ENCODE results near the gene IFITM5. TPM values are rescaled to one million over a fixed set of nuclear protein-coding genes. Genes with fewer than 3 reads are reported as not detected.
"Not testable (repeated sequence)": the region's sequence is repeated elsewhere in the genome, so short reads cannot be mapped to it uniquely, and the experiment has no call there.

Gene IFITM5
- total RNA-seq, 1 donor from 2014 or later, result not detected

GRCh38 chr11:313787-314553, 14.6 kb upstream of the IFITM5 start, which contains the start of gene IFITM1:
IFITM1 (plus strand) TSS chr11:314040; CDS start chr11:314171, 131 bp downstream.
- DNase-seq (ENCODE audit: low spot score), result no peak
- intact Hi-C loops (cut with DNase I), result no loop called here

GRCh38 chr11:313304-313786, 14.0 kb upstream of the IFITM5 start:
- intact Hi-C loops (cut with DNase I), result no loop called here
- DNase-seq (ENCODE audit: low spot score), result no peak

- DNase-seq (ENCODE audit: low spot score), result no peak
- intact Hi-C loops (cut with DNase I), result no loop called here
Measured at GRCh38 chr11:312092-312816, 12.9 kb upstream of the IFITM5 start.

GRCh38 chr11:311013-311748, 11.9 kb upstream of the IFITM5 start:
- intact Hi-C loops (cut with DNase I); DNase-seq (ENCODE audit: low spot score): not testable (repeated sequence)

GRCh38 chr11:309979-310572, 10.8 kb upstream of the IFITM5 start:
- intact Hi-C loops (cut with DNase I), result not testable (repeated sequence)

GRCh38 chr11:308740-309665, 9.7 kb upstream of the IFITM5 start:
- intact Hi-C loops (cut with DNase I), result loop anchor here (1.0 kb wide), 1 partner anchor 46 kb away; no protein-coding TSS in a partner anchor
- DNase-seq (ENCODE audit: low spot score), result not testable (repeated sequence)

More at GRCh38 chr11:309979-310572, 10.8 kb upstream of the IFITM5 start:
- DNase-seq (ENCODE audit: low spot score), result not testable (repeated sequence)

- peak; percentile 94 for DNase-seq (ENCODE audit: low spot score)
- intact Hi-C loops (cut with DNase I), result loop anchor here (1.0 kb wide), 1 partner anchor 47 kb away; no protein-coding TSS in a partner anchor
Measured at GRCh38 chr11:307766-308708, 8.7 kb upstream of the IFITM5 start, which contains the start of gene IFITM2. IFITM2 (plus strand) TSS chr11:307816; CDS start chr11:308193, 377 bp downstream.

- intact Hi-C loops (cut with DNase I), result no loop called here
- DNase-seq (ENCODE audit: low spot score), result no peak
Measured at GRCh38 chr11:306645-307371, 7.5 kb upstream of the IFITM5 start.

GRCh38 chr11:305844-306211, 6.5 kb upstream of the IFITM5 start:
- DNase-seq (ENCODE audit: low spot score), result no peak
- intact Hi-C loops (cut with DNase I), result no loop called here

- no peak for DNase-seq (ENCODE audit: low spot score)
- intact Hi-C loops (cut with DNase I), result no loop called here
Measured at GRCh38 chr11:304915-305843, 5.9 kb upstream of the IFITM5 start.

GRCh38 chr11:304061-304506, 4.8 kb upstream of the IFITM5 start:
- intact Hi-C loops (cut with DNase I), result no loop called here
- no peak for DNase-seq (ENCODE audit: low spot score)

GRCh38 chr11:303363-303762, 4.0 kb upstream of the IFITM5 start:
- no peak for DNase-seq (ENCODE audit: low spot score)
- intact Hi-C loops (cut with DNase I), result no loop called here

- intact Hi-C loops (cut with DNase I), result no loop called here
- DNase-seq (ENCODE audit: low spot score), result no peak
Measured at GRCh38 chr11:299951-300735, 817 bp upstream of the IFITM5 start.

- intact Hi-C loops (cut with DNase I), result no loop called here
- DNase-seq (ENCODE audit: low spot score), result peak; percentile 66
Measured at GRCh38 chr11:298406-299065, 790 bp downstream of the IFITM5 start.
